NCI-H2029 (cell line): ENCODE results near the gene CPNE5.
A peak's percentile ranks its signal among the peaks of the same experiment; 100 is the strongest.

Source experiments
- DNase-seq: peaks from one replicate; lab custom pipeline; 2025; lab: John Stamatoyannopoulos, UW

Gene CPNE5

GRCh38 chr6:36857325-36857724 is 18.1 kb upstream of the CPNE5 start:
- no peak for DNase-seq

GRCh38 chr6:36856277-36856676 is 17.0 kb upstream of the CPNE5 start:
- DNase-seq: peak; percentile 53

- DNase-seq: no peak
Observed at GRCh38 chr6:36855750-36856149, 16.5 kb upstream of the CPNE5 start.

- DNase-seq: no peak
Observed at GRCh38 chr6:36853325-36853724, 14.1 kb upstream of the CPNE5 start.

GRCh38 chr6:36852481-36853147 is 13.4 kb upstream of the CPNE5 start:
- DNase-seq: no peak

- DNase-seq: no peak
Observed at GRCh38 chr6:36851626-36852025, 12.4 kb upstream of the CPNE5 start.

GRCh38 chr6:36851149-36851614 is 11.9 kb upstream of the CPNE5 start:
- peak; percentile 61 for DNase-seq

- no peak for DNase-seq
Observed at GRCh38 chr6:36850021-36850420, 10.8 kb upstream of the CPNE5 start.

GRCh38 chr6:36848658-36849441 is 9.6 kb upstream of the CPNE5 start:
- DNase-seq: peak; percentile 20

GRCh38 chr6:36847991-36848390 is 8.7 kb upstream of the CPNE5 start:
- DNase-seq: no peak

- no peak for DNase-seq
Observed at GRCh38 chr6:36847152-36847551, 7.9 kb upstream of the CPNE5 start.

- DNase-seq: no peak
Observed at GRCh38 chr6:36845233-36845632, 6.0 kb upstream of the CPNE5 start.

- DNase-seq: no peak
Observed at GRCh38 chr6:36844232-36845170, 5.3 kb upstream of the CPNE5 start.

GRCh38 chr6:36843170-36843569 is 3.9 kb upstream of the CPNE5 start:
- no peak for DNase-seq

GRCh38 chr6:36841756-36842155 is 2.5 kb upstream of the CPNE5 start:
- no peak for DNase-seq

- DNase-seq: no peak
Observed at GRCh38 chr6:36840432-36841403, 1.5 kb upstream of the CPNE5 start.

- DNase-seq: no peak
Observed at GRCh38 chr6:36839749-36840431, 646 bp upstream of the CPNE5 start.

GRCh38 chr6:36837686-36838085 is 1.6 kb downstream of the CPNE5 start:
- no peak for DNase-seq

GRCh38 chr6:36837022-36837339 is 2.3 kb downstream of the CPNE5 start:
- DNase-seq: no peak

GRCh38 chr6:36836111-36837021 is 2.9 kb downstream of the CPNE5 start:
- no peak for DNase-seq
